ENCODE data around the gene KLKB1. TPM values are rescaled to one million over a fixed set of nuclear protein-coding genes. Genes with fewer than 3 reads are reported as not detected.
A peak's percentile ranks its signal among the peaks of the same experiment; 100 is the strongest.

KLKB1 gene
- total and polyA plus RNA-seq, 2 donors: 0.44 to 1.5 TPM

DNA sequence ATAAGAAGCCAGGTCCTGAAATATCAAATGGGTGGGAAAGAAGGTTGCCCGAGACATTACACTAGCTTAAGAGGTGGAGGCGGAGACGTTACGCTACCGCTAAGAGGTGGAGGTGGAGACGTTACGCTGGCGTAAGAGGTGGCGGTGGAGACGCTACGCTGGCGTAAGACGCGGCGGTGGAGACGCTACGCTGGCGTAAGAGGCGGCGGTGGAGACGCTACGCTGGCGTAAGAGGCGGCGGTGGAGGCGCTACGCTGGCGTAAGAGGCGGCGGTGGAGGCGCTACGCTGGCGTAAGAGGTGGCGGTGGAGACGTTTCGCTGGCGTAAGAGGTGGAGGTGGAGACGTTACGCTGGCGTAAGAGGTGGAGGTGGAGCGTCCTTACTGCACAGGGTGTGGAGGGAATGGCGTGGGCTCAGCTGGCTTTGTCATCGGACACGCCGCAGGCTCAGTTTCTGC, 23.2 kb upstream of the KLKB1 start:
- Histone ChIP-seq H3K36me3 (ENCODE audit: insufficient read depth) (no peaks in the 10 kb centered on the region), H3K27ac (ENCODE audit: low read depth) (peak overlapping the region; percentile 58), H3K4me1 (ENCODE audit: insufficient read depth) (no peaks in the 10 kb centered on the region), H3K4me3 (ENCODE audit: low read depth, low read length) (peak overlapping the region; percentile 23)
- no peak for DNase-seq (ENCODE audit: extremely low spot score)
- 52% methylated on average over 45 of the region's 45 CpGs for WGBS

DNA sequence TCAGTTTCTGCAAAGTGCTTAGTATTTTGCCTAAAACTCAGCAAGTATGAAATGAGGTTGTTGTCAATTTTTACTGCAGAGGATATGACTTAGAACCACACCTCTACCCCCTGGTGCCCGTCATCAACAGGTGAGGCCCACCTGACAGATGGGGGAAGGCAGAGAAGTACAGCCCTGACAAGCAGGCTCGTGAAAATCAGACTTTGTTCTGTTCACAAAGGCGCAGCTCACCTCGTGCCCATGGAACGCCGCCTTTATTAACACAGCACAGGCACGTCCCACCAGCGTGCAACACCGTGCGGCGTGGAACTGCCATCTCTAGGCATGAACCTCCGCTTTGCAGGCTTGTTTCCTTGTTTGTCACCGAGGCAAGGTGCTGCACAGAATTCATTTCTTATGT, 22.6 kb upstream of the KLKB1 start:
- 80% methylated on average over 13 of the region's 13 CpGs for WGBS
- Histone ChIP-seq H3K27ac (ENCODE audit: low read depth) (no peak overlapping the region), H3K36me3 (ENCODE audit: insufficient read depth) (no peaks in the 10 kb centered on the region), H3K4me3 (ENCODE audit: low read depth, low read length) (peak overlapping the region; percentile 23), H3K4me1 (ENCODE audit: insufficient read depth) (no peaks in the 10 kb centered on the region)
- DNase-seq (ENCODE audit: extremely low spot score): no peak

DNA sequence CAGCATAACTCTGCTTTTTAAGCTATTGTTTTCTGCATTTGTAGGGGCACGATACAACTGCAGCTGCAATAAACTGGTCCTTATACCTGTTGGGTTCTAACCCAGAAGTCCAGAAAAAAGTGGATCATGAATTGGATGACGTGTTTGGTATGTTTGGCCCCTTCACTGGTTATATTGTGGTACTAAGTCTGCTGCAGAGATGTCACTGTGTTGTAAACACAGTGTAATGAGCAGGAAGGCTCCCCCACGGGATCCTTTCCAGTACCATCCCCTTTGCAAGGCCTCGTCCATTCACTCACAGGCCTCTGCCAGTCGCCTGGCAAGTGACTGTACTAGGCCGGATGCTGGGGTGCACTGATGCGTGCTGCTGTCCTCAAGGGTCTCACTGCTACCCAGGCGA, 22.2 kb upstream of the KLKB1 start:
- no peaks in the 10 kb centered on the region for H3K4me1 ChIP-seq (ENCODE audit: insufficient read depth)
- no peak overlapping the region for H3K27ac ChIP-seq (ENCODE audit: low read depth)
- H3K36me3 ChIP-seq (ENCODE audit: insufficient read depth): no peaks in the 10 kb centered on the region
- no peak for DNase-seq (ENCODE audit: extremely low spot score)
- no peak overlapping the region for H3K4me3 ChIP-seq (ENCODE audit: low read depth, low read length)
- 79% methylated on average over 8 of the region's 8 CpGs for WGBS

DNA sequence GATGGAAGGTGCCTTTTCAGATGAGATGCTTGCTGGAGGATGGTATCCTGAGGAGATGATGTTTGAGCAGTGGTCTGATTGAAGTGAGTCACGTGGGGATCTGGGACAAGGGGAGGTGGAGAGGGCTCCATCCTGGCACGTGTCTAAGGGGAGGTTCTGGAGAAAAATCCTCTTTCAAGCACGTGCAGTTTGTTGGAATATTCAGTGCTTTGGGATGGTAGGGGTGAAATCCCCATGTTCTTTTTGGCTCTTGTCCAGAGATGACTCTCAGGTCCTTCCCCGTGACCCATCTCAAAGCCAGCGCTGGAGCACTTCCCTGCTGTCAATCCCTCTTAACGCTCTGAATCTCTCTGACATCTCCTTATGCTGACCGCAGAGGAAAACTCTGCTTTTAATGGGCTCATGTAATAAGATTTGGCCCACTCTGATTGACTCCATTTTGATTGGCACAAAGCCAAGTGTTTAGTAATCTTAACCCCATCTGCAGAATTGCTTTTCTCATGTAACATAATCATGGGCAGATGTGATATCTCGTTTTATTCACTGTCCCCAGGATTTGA, 10.8 kb upstream of the KLKB1 start:
- no peak overlapping the region for H3K4me3 ChIP-seq (ENCODE audit: low read depth, low read length)
- 51% methylated on average over 8 of the region's 8 CpGs for WGBS
- DNase-seq (ENCODE audit: extremely low spot score): peak; percentile 17
- no peaks in the 10 kb centered on the region for H3K4me1 ChIP-seq (ENCODE audit: insufficient read depth)
- no peaks in the 10 kb centered on the region for H3K36me3 ChIP-seq (ENCODE audit: insufficient read depth)
- no peak overlapping the region for H3K27ac ChIP-seq (ENCODE audit: low read depth)

DNA sequence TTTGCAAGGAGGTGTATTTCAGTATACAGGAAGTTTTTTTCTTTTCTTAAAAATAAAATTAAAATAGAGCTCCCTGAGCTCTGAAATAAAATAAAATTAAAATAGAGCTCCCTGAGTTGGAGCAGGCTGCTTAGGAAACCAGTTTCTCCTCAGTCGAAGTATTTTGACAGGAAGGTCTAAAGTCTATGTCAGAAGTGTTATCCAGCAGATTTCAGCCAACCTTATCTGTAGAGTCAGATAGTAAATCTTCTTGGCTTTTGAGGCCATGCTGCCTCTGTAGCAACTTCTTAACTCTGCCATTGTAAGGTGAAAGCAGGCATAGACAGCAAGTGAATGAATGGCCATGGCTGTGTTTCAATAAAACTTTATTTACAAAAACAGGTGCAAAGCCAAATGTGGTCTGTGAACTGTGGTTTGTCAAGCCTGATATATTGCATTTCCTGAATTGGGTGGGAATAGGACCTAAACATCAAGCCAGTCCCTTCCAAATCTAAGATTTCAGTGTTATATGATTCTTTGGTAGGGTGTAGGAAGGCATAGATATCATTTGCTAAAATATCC, 9.5 kb upstream of the KLKB1 start:
- Histone ChIP-seq H3K4me3 (ENCODE audit: low read depth, low read length) (no peak overlapping the region), H3K4me1 (ENCODE audit: insufficient read depth) (no peaks in the 10 kb centered on the region), H3K27ac (ENCODE audit: low read depth) (no peak overlapping the region), H3K36me3 (ENCODE audit: insufficient read depth) (no peaks in the 10 kb centered on the region)
- DNase-seq (ENCODE audit: extremely low spot score): no peak
- 33% methylated on average over 1 of the region's 1 CpG for WGBS

- Histone ChIP-seq H3K36me3 (ENCODE audit: insufficient read depth) (no peaks in the 10 kb centered on the region), H3K27ac (ENCODE audit: low read depth) (no peak overlapping the region), H3K4me3 (ENCODE audit: low read depth, low read length) (no peak overlapping the region), H3K4me1 (ENCODE audit: insufficient read depth) (no peaks in the 10 kb centered on the region)
- whole genome bisulfite sequencing: 85% methylated on average over 1 of the region's 1 CpG
- no peak for DNase-seq (ENCODE audit: extremely low spot score)
Observed at GRCh38 chr4:186221624-186222023, 5.7 kb upstream of the KLKB1 start.

DNA sequence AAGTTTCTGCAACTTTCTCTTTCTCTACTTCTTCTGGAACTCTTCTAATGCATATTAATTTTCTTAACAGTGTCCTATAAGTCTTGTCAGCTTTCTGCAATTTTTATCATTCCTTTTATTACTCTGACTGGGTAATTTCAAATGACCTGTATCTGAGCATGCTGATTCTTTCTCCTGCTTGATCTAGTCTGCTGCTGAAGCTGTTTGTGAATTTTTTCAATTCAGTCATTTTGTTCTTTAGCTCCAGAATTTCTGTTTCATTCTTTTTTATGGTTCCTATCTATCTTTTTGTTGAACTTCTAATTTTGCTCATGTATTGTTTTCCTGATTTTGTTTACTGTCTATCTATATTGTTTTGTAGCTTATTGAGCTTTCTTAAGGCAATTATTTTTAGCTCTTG, 1.5 kb upstream of the KLKB1 start:
- Histone ChIP-seq H3K36me3 (ENCODE audit: insufficient read depth) (no peaks in the 10 kb centered on the region), H3K4me1 (ENCODE audit: insufficient read depth) (no peaks in the 10 kb centered on the region), H3K27ac (ENCODE audit: low read depth) (no peak overlapping the region), H3K4me3 (ENCODE audit: low read depth, low read length) (no peak overlapping the region)
- DNase-seq (ENCODE audit: extremely low spot score): no peak

- no peak for DNase-seq (ENCODE audit: extremely low spot score)
- Histone ChIP-seq H3K27ac (ENCODE audit: low read depth) (no peak overlapping the region), H3K4me1 (ENCODE audit: insufficient read depth) (no peaks in the 10 kb centered on the region), H3K36me3 (ENCODE audit: insufficient read depth) (no peaks in the 10 kb centered on the region), H3K4me3 (ENCODE audit: low read depth, low read length) (no peak overlapping the region)
- WGBS: 95% methylated on average over 3 of the region's 3 CpGs
Observed at GRCh38 chr4:186226521-186227189, 652 bp upstream of the KLKB1 start.

DNA sequence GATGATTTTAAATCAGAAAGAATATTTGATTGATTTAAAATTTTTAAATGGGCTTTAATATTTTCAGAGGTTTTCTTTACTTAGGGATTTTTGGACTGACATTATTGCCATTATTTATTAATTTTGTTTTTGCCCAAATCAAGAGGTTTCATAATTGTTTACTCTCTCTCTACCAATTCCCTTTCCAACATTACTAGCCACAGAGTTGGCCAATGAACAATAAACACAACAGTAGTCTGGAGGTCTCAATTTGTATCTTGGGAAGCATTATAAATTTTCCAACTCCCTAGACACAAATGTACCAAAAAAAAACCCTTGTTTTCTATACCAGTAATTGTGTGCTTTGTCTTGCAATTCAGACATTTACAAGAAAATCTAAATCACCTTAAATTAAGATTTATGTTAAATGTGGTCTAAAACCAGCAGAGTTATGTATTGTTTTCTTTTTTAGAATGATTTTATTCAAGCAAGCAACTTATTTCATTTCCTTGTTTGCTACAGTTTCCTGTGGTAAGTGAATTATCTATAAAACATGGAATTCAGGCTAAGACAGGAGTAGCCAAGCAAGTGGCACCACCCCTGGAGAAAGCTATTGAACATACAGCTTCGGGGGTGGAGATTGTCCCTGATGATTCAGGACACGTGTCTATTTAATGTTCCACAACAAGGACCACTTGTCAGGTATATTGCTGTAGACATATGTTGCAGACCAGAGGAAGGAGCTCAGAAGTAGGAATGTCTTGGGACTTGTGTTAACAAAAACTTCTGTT, 622 bp downstream of the KLKB1 start:
- Histone ChIP-seq H3K4me1 (ENCODE audit: insufficient read depth) (no peaks in the 10 kb centered on the region), H3K4me3 (ENCODE audit: low read depth, low read length) (no peak overlapping the region), H3K36me3 (ENCODE audit: insufficient read depth) (no peaks in the 10 kb centered on the region), H3K27ac (ENCODE audit: low read depth) (no peak overlapping the region)
- WGBS: 13% methylated on average over 2 of the region's 2 CpGs
- no peak for DNase-seq (ENCODE audit: extremely low spot score)

DNA sequence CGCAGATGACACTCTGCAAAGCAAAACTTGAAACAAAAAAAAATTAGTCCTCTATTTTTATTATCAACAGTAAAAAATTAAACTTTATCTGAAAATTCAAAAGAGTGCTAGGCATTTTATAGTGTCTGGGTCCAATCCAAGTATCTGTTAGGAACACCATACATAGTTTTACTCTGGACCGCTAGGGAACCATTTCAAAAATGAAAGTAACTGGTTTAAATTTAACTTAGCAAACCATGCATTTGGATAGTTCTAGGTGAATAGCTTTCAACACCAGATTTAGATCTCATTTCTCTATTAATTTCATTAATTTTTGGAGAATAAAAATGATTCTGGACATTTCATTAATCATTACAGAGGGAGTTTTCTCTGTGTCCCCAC, 1.2 kb downstream of the KLKB1 start:
- H3K4me3 ChIP-seq (ENCODE audit: low read depth, low read length): no peak overlapping the region

DNA sequence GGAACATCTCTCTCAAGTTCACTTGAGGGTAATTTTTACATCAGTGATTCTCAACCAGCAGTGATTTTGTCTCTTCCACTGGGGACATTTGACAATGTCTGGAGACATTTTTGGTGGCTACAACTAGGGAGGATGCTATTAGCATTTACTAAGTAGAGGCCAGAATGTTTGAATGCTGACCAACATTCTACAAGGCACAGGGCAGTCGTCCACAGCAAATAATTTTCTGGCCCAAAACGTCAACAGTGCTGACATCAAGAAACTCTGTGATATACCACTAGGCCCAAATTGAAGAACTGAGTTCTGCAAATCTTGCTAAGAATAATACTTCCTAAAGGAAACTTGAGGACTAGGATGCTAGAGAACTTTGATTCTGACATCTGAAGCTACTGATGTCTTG, 7.1 kb downstream of the KLKB1 start:
- Histone ChIP-seq H3K36me3 (ENCODE audit: insufficient read depth) (no peaks in the 10 kb centered on the region), H3K27ac (ENCODE audit: low read depth) (no peak overlapping the region), H3K4me3 (ENCODE audit: low read depth, low read length) (no peak overlapping the region), H3K4me1 (ENCODE audit: insufficient read depth) (no peaks in the 10 kb centered on the region)
- no peak for DNase-seq (ENCODE audit: extremely low spot score)
- 50% methylated on average over 2 of the region's 2 CpGs for WGBS

More for the DNA sequence above, 1.2 kb downstream of the KLKB1 start:
- DNase-seq (ENCODE audit: extremely low spot score): no peak
- Histone ChIP-seq H3K27ac (ENCODE audit: low read depth) (no peak overlapping the region), H3K36me3 (ENCODE audit: insufficient read depth) (no peaks in the 10 kb centered on the region), H3K4me1 (ENCODE audit: insufficient read depth) (no peaks in the 10 kb centered on the region)
- 35% methylated on average over 2 of the region's 2 CpGs for WGBS

DNA sequence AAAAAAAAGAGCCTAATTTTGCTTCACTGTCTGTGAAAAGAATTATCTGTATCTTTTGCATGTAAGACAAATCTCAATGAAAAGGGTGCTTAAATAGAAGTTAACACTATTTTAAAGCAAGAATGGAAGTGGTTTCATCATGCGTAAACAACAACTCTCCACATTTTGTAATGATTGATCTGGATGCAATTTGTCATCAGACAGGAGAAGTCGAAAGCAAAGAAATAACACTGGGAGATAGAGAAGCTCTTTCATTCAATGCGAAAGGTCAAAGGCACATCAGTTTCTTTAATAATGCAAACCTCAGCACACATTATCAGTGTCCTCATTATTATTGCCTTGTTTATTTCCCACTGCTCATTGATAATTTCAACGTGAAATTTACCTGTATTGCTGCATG, 8.8 kb downstream of the KLKB1 start:
- no peak for DNase-seq (ENCODE audit: extremely low spot score)
- H3K27ac ChIP-seq (ENCODE audit: low read depth): no peak overlapping the region
- WGBS: 88% methylated on average over 4 of the region's 4 CpGs
- no peaks in the 10 kb centered on the region for H3K36me3 ChIP-seq (ENCODE audit: insufficient read depth)
- no peaks in the 10 kb centered on the region for H3K4me1 ChIP-seq (ENCODE audit: insufficient read depth)
- H3K4me3 ChIP-seq (ENCODE audit: low read depth, low read length): no peak overlapping the region

GRCh38 chr4:186240452-186240847, 13.1 kb downstream of the KLKB1 start:
- Histone ChIP-seq H3K27ac (ENCODE audit: low read depth) (no peak overlapping the region), H3K4me3 (ENCODE audit: low read depth, low read length) (no peak overlapping the region), H3K36me3 (ENCODE audit: insufficient read depth) (no peaks in the 10 kb centered on the region), H3K4me1 (ENCODE audit: insufficient read depth) (no peaks in the 10 kb centered on the region)
- WGBS: 84% methylated on average over 7 of the region's 7 CpGs
- DNase-seq (ENCODE audit: extremely low spot score): no peak

Data from urinary bladder (tissue), 4 donors.